Medulla oblongata (tissue), 1 donor: Measurements from ENCODE around the gene PDE4D.

ENCODE experiments used
- DNase-seq: peaks from one replicate; pipeline ENCODE4 v3.0.0-alpha.2; 2015; ENCODE audit errors: extremely low spot score

Gene PDE4D

DNA sequence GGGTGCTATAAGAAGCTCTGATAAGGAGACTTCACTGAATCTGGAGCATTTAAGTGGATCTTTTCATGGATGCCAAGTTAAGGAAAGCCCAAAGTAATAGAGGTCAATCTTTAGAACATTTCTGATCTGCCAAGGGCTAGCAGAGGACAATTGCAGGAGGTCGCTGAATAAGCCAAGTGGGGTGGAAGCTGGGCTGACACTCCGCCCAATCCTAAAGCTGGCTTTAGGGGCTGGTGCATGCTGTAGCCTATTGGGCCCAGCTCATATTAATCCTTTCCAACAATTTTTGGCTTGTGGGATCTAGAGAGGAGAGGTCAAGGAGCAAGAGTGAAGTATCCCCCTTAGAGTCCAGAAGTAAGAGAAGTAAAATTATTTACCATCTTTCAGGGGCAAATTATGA lies 784.1 kb downstream of the PDE4D start:
- no peak for DNase-seq

DNA sequence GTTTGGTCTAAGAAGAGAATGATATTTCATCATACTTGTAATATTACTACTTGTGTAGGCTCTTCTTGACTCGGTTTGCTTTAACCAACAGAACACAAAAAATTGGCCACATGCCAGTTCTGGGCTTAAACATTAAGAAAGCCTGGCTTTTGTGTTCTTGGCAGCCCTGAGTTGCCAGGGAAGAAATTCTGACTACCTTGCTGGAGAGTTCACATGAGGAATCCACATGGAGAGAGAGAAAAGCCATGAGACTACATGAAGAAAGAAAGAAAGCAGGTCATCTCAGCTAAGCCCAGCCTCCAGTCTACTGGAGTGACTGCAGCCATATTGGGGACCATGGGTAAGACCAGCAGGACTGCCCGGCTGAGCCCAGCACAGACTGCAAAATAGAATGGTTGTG lies 785.8 kb downstream of the PDE4D start:
- DNase-seq = no peak

DNA sequence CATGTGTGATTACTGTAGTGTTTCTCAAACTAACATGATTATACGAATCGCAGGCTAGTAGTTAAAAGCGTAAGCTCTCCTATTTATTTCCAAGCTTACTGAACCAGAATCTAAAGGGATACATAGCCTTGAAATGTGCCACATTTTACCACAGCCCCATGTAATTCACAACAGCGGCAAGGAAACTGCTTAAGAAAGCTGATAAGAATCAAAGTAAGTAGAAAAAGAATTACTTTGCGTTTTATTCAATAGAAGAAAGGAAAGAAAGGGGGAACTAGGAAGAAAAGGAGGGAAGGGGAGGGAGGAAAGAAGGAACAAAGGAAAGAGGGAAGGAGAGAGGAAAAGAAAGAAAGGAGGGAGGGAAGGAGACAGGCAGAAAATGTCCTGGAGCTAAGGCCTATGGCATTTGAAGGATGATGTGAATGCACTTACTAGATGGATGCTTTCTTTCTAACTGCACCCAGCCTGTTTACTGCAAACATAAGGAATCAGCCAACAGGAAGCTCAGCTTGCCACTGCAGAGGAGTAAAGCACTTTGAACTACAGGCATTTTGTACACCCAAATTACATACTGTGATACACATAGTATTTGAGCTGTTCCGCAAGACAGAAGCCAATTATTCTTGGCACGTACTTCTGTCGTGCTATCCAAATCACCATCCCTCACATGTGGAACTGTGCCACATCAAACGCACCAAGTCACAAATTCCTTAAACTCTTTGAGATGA lies 789.0 kb downstream of the PDE4D start:
- no peak for DNase-seq

DNA sequence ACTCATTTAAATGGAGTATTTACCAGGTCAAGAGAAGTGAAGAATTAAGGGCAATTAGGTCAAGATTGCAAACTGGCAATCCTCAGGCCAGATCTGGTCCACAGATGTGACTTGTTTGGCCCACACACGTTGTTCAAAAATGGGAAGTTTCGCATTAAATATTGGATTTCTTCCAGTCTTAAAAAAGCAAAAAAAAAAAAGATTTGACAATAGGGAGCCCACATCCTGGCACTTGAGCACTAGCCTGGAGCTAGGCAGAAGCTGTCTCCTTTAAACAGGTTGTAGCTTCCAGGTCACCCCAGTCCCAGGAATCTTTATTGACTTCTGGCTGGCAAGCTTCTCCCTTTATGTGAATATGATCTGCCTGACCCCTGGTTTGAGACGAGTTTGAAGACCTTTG lies 790.2 kb downstream of the PDE4D start:
- DNase-seq = no peak

DNA sequence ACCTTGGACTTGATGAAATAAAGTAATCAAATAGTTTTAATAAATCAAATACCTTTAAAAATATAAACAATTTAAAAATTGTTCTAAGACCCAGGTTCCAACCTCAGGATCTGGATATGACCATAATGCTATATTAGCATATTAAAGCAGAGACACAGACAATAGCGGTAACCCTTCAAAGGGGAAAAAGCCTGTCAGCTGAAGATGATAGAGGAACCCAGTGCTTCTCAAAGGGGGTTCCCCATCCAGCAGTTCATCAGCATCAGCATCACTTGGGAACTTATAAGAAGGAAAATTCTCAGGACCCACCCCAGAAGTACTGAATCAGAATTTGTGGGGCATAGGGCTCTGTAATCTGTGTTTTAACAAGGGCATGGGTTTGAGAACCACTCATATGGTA lies 791.1 kb downstream of the PDE4D start:
- DNase-seq = no peak

DNA sequence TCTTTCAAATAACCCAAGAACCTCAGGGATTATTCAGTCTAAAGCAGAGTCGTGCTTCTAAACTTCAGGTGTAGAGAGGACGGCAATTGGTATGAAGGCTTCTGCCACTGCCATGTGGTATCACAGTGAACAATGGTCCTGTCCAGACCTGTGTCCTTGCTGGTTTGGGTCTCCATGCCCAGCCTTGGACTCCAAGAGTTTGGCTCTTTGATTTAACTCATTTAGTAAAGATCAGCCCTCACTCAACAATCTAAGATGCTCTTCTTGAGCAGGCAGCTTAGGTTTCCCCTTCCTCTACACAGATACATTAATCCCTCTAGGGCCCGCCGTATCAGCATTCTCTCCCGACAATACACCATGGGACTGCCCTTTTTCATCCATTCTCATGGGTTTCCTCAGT lies 792.7 kb downstream of the PDE4D start:
- no peak for DNase-seq

DNA sequence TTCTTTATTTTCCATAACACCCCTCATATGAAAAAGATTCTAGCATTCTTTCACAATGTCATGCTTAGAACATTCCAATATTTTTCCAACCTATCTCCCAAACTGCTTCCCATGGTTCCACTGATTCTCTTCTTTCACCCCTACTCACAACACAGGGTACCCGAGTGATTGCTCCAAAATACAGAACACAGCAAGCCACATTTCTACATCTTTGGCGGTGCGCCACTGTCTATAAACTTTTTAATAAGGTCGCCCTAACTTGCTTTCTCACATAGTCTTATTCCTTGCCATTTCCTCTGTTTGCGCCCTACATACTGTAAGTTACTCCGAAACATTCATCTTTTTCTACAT lies 793.6 kb downstream of the PDE4D start:
- DNase-seq = no peak

DNA sequence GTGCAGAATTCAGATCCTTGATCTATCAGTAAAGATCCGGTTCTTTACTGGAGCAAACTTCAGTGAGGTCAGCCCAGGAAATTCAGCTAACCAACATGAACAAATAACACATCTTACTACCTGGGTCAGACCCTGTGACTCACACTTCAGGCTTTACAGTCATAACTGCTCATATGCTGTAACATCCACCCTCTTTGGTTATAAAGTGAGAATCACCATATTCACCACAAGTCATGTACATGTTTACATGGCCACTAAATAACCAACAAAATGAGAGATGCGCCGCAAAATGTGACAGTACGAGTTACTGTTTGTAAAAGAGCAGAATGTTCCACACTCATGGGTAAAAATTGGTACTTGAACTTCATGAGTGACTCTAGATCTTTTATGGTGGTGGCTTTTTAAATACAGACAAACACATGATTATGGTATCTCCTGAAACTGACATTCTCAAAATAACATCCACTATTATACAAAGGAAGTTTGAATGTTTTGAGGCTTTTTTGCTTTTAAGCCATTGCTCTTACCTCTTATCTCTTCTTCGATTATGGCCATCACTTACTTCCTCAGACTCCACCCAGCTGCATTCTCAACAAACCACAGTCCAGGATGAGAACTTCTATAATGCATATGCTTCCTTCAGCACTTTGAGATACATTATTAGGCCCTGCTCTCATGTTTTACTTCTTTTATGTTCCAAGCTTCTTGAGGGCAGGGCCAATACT lies 794.1 kb downstream of the PDE4D start:
- DNase-seq = no peak

DNA sequence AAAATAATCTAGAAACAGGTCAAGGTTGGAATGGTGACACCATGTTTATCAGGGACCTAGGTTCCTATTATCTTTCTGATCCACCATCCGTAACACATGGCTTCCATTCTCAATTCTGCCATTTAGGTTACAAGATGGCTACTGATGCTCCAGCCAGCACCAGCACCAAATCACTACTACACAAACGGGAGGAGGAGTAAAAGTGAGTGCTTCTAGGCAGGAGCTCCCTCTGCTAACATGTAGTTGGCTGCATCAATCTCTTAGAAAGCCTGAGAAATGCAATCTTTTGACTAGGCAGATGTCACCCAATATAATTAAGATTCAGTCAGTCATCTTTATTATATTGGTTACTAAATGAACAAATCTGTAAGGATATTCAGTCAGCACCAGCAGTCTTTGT lies 794.8 kb downstream of the PDE4D start:
- DNase-seq = no peak

DNA sequence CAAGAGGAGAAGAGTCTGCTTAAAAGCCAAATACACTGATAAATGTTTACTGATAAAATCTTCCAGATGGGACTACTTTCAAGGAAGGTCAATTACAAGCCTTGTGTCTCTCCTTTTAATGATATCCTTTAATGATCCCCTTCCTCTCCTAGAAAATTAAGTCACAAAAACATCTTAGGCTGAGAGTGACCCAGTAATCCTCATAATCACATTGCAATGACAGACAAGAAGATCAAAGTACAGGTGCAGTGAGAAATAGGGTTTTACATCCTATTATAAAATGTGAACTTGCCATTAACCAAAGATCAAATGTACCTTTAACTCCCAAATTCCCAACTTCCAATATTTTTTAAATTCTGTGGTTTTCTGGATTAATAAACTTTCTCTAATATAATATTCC lies 795.8 kb downstream of the PDE4D start:
- no peak for DNase-seq

DNA sequence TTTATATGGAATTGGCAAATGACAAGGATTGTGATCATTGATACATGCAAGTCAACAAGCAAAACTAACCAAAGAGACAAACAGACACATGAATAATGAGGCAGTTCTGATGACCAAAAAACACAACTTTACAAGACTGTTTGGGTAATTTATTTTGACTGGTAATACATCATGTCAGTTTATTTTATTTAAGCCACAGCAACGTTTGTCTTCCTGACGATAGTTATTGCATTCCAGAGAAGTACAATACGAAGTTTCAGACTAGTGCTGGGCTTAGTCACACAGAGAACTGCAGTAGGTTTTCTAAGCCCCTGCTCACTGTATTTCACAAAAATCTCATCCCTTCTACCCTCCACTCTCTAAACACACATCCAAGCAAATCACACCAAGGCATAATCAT lies 796.4 kb downstream of the PDE4D start:
- DNase-seq = no peak

DNA sequence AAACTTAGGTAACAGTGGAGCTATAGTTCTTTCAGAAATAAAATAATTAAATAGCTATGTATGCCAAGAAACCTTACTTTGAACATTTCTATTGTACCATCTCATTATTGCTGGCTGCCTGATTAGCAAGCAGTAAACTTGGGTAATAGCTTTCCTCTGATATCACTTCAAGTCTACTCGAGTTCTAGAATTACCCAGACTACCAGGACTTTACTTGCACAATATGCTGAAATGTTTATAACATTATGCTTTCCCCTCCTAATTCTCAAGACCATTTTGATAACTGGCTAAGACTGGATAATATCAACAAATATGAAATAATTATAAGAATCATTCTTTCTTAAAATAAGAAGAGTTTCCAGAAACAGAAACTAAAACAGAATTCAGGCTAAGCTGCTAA lies 798.0 kb downstream of the PDE4D start:
- no peak for DNase-seq

DNA sequence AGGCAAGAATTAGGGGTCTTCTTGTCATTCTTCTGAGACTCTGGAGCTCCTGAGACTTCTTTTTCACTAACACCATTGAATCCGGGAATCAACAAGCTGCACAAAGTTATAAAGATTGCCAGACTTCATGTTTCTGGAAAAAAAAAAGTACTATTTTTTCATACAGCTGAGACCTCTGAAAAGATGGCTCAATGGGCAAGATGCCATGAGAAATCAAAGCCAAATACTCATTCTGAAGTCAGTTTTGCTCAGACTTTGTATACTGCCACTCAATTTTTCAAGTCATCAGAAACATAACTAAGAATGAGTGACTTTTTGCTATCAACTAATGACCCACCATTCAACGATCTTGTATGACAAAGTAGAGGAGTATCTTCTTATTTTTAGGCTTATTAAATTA lies 798.7 kb downstream of the PDE4D start:
- no peak for DNase-seq

DNA sequence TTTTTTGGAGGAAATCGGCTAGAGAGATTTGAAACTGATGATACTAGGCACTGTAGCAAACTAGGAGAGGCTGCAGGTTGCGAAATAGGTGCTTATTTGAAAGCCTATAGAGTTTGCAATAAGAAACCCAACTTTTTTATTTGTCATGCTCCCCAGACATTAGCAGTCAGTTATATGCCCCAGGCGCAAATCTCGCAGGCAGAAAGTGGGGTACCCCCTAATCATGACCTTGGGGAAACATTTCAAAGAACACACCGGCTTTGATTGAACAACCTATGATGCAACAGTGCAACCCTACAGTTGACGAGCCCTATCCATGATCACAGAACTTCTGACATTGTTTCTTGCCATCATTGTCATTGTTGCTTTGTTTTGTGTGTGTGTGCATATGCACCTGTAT lies 800.2 kb downstream of the PDE4D start:
- DNase-seq = no peak

DNA sequence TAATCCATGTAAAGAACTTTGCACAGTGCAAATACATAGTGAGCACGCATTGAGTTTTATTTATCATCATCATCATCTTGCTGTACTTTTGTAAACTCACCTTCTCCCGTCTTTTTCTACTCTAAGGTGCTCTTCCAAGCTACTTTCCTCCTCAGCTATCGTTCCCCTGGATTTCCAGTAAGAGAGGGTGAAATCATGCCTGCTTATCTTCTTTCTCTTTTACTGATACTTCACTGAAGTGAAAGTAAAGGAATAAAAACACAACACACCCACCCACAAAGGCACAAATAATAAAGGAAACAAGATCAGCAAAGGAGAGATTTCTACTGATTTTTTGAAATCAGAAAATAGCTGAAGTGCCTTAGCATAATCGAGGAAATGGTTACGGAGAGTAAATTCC lies 800.8 kb downstream of the PDE4D start:
- DNase-seq = no peak

DNA sequence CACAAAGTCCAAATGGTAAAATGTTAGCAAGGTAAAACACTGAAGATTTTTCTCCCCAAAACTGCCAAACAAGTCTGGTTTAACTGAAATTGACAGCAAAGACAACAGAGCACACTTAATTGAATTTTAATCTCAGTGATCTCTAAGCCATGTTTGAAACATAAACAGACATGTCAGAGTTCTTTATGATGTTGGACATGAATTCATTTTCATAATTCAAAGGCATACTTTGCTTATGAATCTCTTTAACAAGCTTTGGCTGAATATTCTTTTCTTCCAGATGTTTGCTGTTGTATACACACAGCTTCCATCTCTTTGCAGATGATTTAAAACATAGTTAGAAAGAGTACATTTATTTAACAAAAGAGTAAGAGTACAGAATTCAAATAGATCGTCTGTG lies 801.6 kb downstream of the PDE4D start:
- no peak for DNase-seq

DNA sequence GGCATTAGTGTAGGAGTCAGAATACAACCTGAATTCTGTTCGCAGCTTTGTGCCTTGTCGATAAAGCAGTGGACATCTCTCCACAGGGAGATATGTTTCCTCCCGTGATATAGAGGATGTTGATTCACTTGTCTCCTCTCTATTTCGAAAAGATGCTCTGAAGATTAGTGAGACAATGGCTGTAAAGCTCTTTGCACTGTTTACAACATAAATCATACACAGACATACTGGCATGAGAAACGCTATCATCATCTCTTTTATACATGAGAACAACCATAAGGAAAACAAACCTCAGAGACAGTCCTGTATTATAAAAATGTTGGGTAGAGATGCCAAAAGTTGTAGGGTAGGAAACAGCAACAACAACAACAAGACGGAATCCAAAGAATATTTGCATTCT lies 803.2 kb downstream of the PDE4D start:
- DNase-seq = no peak

DNA sequence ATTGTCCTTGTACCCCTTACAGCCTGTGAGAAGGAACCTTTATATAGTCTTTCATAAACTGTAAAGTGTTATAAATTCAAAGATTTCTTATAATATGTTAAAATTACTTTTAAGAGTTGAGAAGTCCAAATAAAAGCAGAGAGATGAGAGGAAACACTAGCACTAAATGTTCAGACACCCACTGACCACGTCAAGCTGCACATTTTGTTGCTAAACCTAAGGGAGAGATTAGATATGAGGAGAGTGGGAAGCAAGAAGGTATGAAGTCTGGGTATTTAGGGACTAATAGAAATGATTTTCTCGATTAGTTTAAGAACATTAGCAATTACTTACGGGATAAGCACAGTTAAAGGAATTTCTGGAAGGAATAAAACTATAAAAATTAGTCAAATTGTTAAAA lies 803.8 kb downstream of the PDE4D start:
- no peak for DNase-seq

DNA sequence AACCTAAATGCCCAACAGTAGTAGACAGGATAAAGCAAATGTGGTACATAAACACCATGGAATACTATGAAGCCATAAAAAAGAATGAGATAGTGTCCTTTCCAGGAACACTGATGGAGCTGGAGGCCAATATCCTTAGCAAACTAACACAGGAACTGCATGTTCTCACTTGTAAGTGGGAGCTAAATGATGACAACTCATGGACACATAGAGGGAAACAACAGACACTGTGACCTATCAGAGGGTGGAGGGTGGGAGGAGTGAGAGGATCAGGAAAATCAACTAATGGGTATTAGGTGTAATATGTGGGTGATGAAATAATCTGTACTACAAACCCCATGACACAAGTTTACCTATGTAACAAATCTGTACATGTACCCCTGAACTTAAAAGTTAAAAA lies 805.0 kb downstream of the PDE4D start:
- DNase-seq = no peak

DNA sequence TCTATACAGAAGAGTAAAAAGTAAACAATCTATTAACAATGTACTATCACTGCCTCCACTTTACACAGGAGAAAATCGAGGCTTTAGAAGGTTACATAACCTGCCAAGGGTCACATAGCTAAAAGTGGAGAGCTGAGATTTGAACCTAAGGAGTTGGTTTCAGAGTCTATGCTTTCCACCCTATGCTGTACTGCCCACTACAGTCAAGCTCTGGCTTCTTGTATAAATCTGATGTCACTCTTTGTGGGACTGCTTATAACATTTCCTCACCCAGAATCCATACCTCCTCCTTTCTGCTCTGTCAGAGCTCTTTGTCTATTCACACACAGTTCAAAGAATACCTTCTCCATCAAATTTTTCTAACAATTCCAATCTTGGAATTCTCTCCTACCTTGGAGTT lies 807.5 kb downstream of the PDE4D start:
- DNase-seq = no peak

DNA sequence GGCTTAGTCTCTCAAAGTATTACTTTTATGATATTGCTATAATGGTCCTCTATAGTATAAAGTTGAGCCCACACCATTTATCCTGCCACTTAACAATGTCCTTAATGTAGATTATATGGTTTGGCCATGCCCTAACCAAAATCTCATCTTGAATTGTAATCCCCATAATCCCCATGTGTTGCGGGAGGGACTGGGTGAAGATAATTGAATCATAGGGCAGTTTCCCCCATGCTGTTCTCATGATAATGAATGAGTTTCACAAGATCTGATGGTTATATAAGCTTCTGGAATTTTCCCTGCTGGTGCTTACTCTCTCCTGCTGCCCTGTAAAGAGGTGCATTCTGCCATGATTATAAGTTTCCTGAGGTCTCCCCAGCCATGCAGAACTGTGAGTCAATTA lies 811.8 kb downstream of the PDE4D start:
- DNase-seq = no peak

DNA sequence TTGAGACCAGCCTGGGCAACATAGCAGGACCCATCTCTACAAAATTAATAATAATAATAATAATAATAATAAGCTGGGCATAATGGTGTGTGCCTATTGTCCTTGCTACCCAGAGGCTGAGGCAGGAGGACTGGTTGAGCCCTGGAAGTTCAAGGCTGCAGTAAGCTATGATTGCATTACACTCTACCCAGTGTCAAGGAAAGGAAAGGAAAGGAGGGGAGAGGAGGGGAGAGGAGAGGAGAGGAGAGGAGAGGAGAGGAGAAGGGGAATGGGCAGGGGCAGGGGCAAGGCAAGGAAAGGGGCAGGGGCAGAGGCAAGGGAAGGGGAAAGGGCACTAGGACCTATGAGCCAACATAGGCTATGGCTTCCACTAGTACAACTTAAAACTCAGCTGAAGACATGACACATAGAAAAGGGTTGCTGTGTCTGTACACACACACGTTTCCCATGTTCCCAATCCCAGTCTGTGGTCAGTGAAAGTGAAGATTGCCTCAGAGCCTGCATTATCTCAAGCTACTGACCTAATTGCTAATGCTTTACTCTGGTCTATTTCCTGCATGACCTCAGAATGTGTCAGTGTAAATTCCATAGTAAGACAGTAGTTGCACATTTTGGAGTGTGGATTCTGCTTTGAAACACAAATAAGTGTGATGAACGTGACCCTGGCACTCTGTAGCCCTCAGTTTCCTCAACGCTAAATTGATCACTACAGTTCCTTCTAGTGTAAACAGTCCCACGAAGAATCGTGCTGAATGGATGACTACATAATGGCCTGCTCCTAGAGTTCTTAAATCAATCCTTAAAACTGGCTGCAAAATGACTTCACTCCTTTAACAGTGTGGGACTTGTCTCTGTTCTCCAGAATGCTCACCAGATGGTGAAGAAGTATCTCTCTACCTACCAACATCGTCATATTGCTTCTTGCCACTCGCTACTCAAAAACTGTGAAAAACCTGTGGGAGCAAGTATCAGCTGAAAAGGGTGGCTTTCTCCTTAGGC lies 813.6 kb downstream of the PDE4D start:
- DNase-seq = no peak
